Measurements from ENCODE around the gene MYO18B.

DNA sequence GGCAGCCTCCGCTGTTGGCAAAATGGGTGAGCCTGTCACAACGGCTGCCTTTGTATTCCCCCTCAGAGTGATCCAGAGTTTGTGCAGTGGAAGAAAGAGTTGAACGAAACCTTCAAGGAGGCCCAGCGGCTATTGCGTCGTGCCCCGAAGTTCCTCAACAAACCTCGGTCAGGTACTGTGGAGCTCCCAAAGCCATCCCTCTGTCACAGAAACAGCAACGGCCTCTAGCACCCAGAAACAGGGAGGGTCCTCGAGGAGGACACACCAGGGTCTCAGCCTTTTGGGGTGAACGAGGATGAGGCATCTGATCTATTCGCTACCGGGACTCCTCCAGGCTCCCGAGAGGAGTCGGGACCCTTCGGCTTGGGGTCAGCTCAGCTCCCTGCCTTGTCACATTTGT is 19.8 kb upstream of the MYO18B start:
- no peak for TF ChIP-seq POLR2A (IDR thresholded peaks at IDR 0.05)
- TF ChIP-seq, protein P1, sequence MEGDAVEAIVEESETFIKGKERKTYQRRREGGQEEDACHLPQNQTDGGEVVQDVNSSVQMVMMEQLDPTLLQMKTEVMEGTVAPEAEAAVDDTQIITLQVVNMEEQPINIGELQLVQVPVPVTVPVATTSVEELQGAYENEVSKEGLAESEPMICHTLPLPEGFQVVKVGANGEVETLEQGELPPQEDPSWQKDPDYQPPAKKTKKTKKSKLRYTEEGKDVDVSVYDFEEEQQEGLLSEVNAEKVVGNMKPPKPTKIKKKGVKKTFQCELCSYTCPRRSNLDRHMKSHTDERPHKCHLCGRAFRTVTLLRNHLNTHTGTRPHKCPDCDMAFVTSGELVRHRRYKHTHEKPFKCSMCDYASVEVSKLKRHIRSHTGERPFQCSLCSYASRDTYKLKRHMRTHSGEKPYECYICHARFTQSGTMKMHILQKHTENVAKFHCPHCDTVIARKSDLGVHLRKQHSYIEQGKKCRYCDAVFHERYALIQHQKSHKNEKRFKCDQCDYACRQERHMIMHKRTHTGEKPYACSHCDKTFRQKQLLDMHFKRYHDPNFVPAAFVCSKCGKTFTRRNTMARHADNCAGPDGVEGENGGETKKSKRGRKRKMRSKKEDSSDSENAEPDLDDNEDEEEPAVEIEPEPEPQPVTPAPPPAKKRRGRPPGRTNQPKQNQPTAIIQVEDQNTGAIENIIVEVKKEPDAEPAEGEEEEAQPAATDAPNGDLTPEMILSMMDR (IDR thresholded peaks at IDR 0.05), result no peak
- no peak for TF ChIP-seq POLR2AphosphoS5 (IDR thresholded peaks at IDR 0.05; ENCODE audit: insufficient read depth in 1 of 2, low read depth in 1 of 2)

Measured in vagina (tissue), 2 donors.